ENCODE data around the gene SH2D7.

The SH2D7 gene

DNA sequence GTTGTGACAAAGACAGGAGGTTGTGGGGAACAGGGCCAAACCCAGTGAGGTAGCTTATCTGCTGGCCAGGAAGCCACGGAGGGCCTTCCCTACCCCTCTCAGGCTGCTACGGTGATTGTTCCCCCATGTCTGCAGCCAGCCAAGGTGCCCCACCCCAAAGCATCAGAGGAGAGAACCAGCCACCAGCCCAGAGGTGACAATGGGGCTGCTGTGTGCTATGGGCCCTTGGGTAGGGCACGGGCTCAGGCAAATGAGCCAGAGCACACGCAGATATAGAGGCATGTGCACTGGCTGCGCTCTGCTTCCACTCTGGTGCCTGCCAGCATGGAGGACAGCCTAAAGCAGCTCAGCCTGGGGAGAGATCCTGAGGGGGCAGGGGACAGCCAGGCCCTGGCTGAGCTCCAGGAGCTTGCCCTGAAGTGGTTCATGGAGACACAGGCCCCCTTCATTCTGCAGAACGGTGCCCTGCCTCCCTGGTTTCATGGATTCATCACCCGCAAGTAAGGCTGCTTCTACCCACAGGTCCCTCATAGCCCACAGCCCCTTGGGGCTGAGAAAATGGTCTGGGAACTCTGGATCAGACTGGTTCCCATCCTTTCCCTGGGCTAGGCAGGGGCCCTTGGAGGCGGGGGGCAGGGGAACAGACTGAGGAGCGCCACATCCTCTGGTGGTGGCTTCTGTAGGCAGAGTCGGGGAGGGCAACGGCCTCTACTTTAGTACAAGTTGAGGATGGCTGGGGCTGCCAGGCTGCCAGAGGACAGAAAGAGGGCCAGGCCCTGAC is at the start of gene SH2D7:
Gene SH2D7 (plus strand): TSS at position 301 of the 781 bp plus-strand sequence. CDS start 24 bp downstream, at position 325.
- TF ChIP-seq, protein P1, sequence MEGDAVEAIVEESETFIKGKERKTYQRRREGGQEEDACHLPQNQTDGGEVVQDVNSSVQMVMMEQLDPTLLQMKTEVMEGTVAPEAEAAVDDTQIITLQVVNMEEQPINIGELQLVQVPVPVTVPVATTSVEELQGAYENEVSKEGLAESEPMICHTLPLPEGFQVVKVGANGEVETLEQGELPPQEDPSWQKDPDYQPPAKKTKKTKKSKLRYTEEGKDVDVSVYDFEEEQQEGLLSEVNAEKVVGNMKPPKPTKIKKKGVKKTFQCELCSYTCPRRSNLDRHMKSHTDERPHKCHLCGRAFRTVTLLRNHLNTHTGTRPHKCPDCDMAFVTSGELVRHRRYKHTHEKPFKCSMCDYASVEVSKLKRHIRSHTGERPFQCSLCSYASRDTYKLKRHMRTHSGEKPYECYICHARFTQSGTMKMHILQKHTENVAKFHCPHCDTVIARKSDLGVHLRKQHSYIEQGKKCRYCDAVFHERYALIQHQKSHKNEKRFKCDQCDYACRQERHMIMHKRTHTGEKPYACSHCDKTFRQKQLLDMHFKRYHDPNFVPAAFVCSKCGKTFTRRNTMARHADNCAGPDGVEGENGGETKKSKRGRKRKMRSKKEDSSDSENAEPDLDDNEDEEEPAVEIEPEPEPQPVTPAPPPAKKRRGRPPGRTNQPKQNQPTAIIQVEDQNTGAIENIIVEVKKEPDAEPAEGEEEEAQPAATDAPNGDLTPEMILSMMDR (IDR thresholded peaks at IDR 0.05; ENCODE audit: low read depth, low read length) = no peak
- DNase-seq (ENCODE audit: extremely low read depth, low read depth) = no peak

DNA sequence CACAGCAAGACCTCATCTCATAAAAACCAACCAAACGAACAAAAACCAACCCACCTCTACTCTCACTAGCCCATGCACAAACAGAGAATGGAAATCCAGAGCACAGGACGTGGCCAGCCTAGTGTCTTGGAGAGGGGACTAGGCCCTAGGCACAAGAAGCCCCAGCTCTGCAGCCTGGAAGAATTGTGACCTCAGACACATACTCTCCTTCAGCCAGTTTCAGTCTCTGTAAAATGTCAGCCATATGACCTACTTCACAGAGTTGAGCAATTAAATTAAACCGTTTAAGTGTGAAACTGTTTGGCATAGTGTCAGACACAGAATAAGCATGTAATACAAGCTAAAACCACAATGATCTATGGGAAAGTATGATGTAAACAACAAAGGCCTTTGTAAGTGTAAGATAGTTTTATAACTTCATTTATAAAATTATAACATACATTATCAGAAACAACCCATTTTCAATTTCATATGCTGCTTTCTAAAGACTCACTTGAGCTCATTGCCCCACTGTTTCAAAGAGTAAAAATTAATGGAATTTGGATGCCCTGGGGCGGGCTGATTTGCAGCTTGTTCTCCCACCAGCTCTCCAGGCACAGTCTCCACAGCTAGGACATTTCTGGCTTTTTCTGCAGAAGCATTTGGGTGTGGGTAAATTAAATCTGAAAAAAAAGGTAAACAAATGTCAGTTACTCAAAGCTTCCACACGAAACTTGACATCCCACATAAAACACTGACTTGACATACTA is 47.8 kb upstream of the SH2D7 start:
- TF ChIP-seq, protein P1 (IDR thresholded peaks at IDR 0.05; ENCODE audit: low read depth, low read length) = no peak
- DNase-seq (ENCODE audit: extremely low read depth, low read depth) = no peak

DNA sequence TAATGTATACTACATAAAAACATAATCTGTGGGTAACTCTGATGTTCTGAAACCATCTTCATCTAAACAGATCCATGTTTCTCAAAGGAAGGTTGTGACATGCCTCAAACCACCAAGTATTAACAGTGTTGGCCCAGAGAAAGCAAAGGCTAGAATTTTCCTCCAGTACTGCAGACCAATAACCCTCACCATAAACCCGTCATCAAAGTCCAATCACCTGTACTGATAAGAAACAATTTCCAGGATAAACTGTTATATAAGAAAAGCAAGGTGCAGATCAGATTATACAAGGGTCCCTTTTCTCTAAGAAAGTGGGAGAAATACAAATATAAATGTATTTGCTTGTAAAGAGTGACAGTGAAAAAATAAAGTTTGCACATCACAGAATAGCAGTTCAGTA is 47.2 kb upstream of the SH2D7 start:
- TF ChIP-seq, protein P1 (IDR thresholded peaks at IDR 0.05; ENCODE audit: low read depth, low read length) = no peak
- no peak for DNase-seq (ENCODE audit: extremely low read depth, low read depth)

DNA sequence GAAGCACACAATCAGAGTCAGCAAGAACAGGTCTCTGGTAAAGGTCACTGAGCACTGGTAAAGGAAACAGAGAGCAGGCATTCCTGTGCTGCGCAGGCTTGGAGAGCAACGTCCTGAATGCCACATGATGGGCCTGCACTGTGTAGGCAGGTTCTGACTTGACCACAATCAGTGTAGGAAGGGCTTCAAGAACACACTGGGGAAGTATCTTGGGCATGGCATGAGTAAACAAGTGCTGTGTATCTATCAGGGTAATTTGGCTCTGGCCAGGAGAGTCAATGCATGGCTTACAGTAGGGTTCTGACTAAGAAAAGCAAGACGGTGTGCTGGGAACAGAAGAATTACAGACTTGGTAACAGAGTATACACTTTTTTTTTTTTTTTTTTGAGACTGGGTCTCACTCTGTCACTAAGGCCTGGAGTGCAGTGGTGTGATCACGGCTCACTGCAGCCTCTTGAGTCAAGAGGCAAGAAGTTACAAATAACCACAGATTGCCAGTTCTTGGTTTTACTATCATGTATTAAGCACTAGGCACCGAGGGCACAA is 45.5 kb upstream of the SH2D7 start:
- DNase-seq (ENCODE audit: extremely low read depth, low read depth) = no peak
- TF ChIP-seq, protein P1 (IDR thresholded peaks at IDR 0.05; ENCODE audit: low read depth, low read length) = no peak

DNA sequence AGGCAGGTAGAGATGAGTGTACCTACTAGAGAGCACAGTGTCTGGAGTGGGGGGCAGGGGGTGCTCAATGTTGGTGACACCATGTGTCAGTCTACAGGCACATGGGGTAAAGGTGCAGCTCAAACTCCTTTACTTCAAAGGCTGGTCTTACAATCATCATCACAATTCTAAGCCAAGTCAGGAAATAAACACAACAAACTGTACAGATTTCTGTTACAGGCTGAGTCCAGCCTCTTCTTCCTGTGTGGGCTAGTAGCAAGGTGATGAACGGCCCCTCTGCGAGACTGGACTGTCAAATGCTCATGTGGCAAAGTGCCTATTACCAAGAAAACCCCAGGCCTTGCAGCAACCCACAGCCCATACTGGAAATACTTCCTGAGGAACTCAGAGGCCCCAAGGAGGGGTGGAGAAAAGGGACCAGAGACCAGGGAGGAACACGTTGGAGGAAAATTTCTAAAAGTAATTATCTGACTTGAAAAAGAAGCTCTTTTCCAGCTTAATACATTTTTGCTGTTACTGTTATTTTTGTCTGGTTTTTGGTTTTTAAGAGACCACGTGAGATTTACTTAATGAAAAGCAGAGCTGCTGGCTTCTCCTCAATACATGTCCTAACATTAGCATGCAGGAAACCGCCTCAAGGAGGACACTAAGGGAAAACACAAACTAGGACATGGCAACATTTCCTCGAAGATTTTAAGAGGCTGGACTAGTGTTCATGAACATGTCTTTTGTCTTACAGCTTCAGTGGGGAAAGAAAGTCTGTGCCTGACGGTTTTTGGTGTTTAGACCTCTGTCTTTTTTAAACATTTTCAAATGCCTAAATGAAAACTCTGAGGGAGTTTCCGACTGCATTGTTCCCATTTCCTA is 44.4 kb upstream of the SH2D7 start:
- DNase-seq (ENCODE audit: extremely low read depth, low read depth) = no peak
- TF ChIP-seq, protein P1 (IDR thresholded peaks at IDR 0.05; ENCODE audit: low read depth, low read length) = no peak; the same call in 1 of the 2 replicates

DNA sequence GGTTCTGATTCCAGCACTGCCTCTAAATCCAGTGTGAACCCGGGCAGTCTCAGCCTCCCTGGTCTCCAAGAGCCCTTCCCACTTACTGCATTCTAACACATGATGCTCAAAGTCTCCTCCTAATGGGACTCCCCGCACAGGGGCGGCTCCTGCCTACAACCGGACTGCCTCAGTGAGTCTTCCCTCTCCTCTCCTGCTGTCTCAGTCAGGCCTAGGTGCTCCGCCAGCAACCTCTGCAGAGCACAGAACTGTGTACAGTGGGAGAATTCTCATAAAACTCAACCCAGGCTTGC is 43.8 kb upstream of the SH2D7 start:
- DNase-seq (ENCODE audit: extremely low read depth, low read depth) = no peak
- TF ChIP-seq, protein P1 (IDR thresholded peaks at IDR 0.05; ENCODE audit: low read depth, low read length) = no peak
